PC-3 (cell line): ENCODE measurements around the gene UNC50.

Source experiments
- CTCF ChIP-seq: fragments of 300-600 bp; sonication (generic); conservative IDR thresholded peaks from 2 replicates; pipeline ENCODE4 v1.5.1; 2017; ENCODE audit warnings: antibody characterized with exemption, low read depth, mild to moderate bottlenecking, low read length
- EZH2 ChIP-seq: fragments of 300-600 bp; sonication (generic); IDR thresholded peaks from one replicate; pipeline ENCODE4 v1.6.1; 2017; ENCODE audit warnings: antibody characterized with exemption, mild to moderate bottlenecking, low read length; ENCODE audit not compliant: unreplicated experiment
- EZH2phosphoT487 ChIP-seq: fragments of 300-600 bp; sonication (generic); IDR thresholded peaks from 2 replicates; pipeline ENCODE4 v1.6.1; 2018; ENCODE audit warnings: mild to moderate bottlenecking, antibody characterized with exemption, low read length, borderline replicate concordance

GRCh38 chr2:98571796-98572195 is 36.6 kb upstream of the UNC50 start:
- no peak for TF ChIP-seq CTCF
- no peak for TF ChIP-seq EZH2
- no peak for TF ChIP-seq EZH2phosphoT487
